Peyer's patch (tissue), 4 donors: ENCODE results near the gene ADAMTS14.

Experiments used
- CTCF ChIP-seq, 6 experiments: fragments of 450-650 bp in 4 of 6; fragments of 200-600 bp in 2 of 6; sonication (generic) in 1 of 6; IDR thresholded peaks; one replicate each; pipeline ENCODE4 v1.5.1; 2017 to 2019; ENCODE audit warnings: antibody characterized with exemption in 6 of 6, mild to moderate bottlenecking in 3 of 6, moderate library complexity in 1 of 6
- POLR2A ChIP-seq, 2 donors: fragments of 450-650 bp; IDR thresholded peaks; one replicate each; pipeline ENCODE4 v1.5.1; 2017; ENCODE audit warnings: antibody characterized with exemption in 2 of 2, mild to moderate bottlenecking in 2 of 2, moderate library complexity in 2 of 2

GRCh38 chr10:70668454-70668970, 3.8 kb upstream of the ADAMTS14 start:
- TF ChIP-seq CTCF (IDR thresholded peaks at IDR 0.05) (no peak), POLR2A (IDR thresholded peaks at IDR 0.05) (no peak)
